Activated naive CD8-positive, alpha-beta T cell treated with anti-CD3 and anti-CD28 coated beads, Interleukin-2, amount 10 ng/mL, durations not matched to agents 7 days and 5 days (primary cell): ENCODE data around the gene PTPN21. TPM values are rescaled to one million over a fixed set of nuclear protein-coding genes. Genes with fewer than 3 reads are reported as not detected.
A peak's percentile ranks its signal among the peaks of the same experiment; 100 is the strongest.
"Not testable (repeated sequence)": the region's sequence is repeated elsewhere in the genome, so short reads cannot be mapped to it uniquely, and the experiment has no call there.

Experiments
- ATAC-seq: fragments of 150-1000 bp; cut with Tn5 transposase; one replicate; pipeline ENCODE4 v1.10.0; 2021; ENCODE audit warnings: low read depth, moderate library complexity
- POLR2A ChIA-PET: fragments of 350-600 bp; sonication (Branson Sonifier 250); formaldehyde crosslinking; loops from one replicate; lab custom pipeline; 2021; ENCODE audit warnings: antibody characterized with exemption; lab: Charles Lee
- DNase-seq: peaks from one replicate; pipeline ENCODE4 v3.0.0; 2021
- H3K27ac Mint-ChIP-seq: one replicate; pipeline ENCODE4 v1.8.0; 2022; ENCODE audit warnings: mild to moderate bottlenecking, mixed read lengths
- H3K27me3 Mint-ChIP-seq: one replicate; pipeline ENCODE4 v1.8.0; 2022; ENCODE audit warnings: mild to moderate bottlenecking, moderate library complexity, mixed read lengths
- H3K36me3 Mint-ChIP-seq: one replicate; pipeline ENCODE4 v1.8.0; 2021; ENCODE audit warnings: mild to moderate bottlenecking, mixed read lengths
- H3K4me1 Mint-ChIP-seq: one replicate; pipeline ENCODE4 v1.8.0; 2021; ENCODE audit warnings: mixed read lengths
- H3K4me3 Mint-ChIP-seq: one replicate; pipeline ENCODE4 v1.8.0; 2022; ENCODE audit warnings: mild to moderate bottlenecking, moderate library complexity, mixed read lengths
- H3K9me3 Mint-ChIP-seq: one replicate; pipeline ENCODE4 v1.8.0; 2021; ENCODE audit warnings: mixed read lengths
- total RNA-seq, 2 experiments: library from RNA; stranded (reverse); gene quantifications; one replicate each; pipeline ENCODE4 v1.2.3, GENCODE V29; 2021

Gene PTPN21
- total RNA-seq, 2 experiments from 2014 or later: not detected

DNA sequence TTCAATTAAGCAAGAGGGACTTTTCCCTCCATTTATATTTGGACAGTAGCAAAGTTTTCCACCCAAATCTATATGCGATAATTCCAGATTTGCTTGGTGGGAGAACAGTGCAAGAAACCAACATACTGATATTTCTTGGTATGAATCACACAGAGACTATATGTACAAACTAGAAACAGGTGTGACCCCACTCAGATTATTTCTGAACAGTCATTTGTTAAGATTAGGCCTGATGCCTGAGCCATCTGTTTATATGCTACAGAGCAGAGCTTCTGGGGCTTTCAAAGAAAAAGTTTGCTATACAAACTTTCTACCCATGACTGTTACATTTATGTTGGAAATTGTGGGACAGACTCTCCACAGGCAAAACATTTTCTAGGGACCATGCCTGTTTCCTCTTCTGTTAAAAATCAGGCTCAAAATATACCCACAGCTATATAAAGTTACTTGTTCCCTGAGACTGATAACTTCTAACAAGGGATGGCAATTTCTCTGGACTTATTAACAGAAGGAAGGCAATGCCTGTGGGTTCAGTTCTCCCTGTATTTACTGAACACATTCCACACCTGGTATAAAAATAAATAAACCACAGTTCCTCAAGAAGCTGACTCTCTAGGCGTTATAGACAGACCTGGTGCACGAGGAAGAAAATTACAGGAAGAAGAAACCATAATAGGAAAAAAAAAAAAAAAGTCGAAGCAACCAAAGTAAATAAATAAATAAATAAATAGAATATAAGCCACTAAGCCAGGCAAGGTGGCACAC lies 8.0 kb downstream of the PTPN21 start:
- Mint-ChIP-seq H3K27me3 (peaks cover 12% of the 10 kb centered on the region), H3K9me3 (no peaks in the 10 kb centered on the region), H3K4me1 (no peaks in the 10 kb centered on the region), H3K27ac (no peak overlapping the region), H3K36me3 (no peaks in the 10 kb centered on the region), H3K4me3 (no peak overlapping the region)
- DNase-seq (no peak), ATAC-seq (no peak)
- POLR2A ChIA-PET: no interaction called here

DNA sequence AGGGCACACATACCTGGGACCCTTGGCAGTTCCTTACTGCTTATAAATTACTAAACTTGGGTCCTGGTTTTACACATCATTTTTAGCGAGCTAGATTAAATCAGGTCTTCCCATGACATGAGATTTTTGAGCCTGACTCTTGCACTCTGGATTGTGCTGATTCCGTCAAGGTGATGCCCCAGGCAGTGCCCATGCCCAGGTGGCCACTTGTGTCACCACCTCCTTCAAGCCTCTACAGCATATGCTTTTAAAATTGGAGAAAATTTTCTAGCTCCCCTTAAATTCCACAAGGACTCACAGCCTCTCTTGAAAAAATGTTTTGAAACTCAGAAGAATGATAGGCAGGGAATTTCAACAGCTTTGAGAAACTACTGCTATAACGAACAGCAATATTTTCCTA lies 9.6 kb downstream of the PTPN21 start:
- Mint-ChIP-seq H3K9me3 (no peaks in the 10 kb centered on the region), H3K4me1 (no peaks in the 10 kb centered on the region), H3K27me3 (peaks cover 7% of the 10 kb centered on the region), H3K27ac (no peak overlapping the region), H3K4me3 (no peak overlapping the region), H3K36me3 (no peaks in the 10 kb centered on the region)
- ATAC-seq (no peak), DNase-seq (no peak)
- POLR2A ChIA-PET: no interaction called here

DNA sequence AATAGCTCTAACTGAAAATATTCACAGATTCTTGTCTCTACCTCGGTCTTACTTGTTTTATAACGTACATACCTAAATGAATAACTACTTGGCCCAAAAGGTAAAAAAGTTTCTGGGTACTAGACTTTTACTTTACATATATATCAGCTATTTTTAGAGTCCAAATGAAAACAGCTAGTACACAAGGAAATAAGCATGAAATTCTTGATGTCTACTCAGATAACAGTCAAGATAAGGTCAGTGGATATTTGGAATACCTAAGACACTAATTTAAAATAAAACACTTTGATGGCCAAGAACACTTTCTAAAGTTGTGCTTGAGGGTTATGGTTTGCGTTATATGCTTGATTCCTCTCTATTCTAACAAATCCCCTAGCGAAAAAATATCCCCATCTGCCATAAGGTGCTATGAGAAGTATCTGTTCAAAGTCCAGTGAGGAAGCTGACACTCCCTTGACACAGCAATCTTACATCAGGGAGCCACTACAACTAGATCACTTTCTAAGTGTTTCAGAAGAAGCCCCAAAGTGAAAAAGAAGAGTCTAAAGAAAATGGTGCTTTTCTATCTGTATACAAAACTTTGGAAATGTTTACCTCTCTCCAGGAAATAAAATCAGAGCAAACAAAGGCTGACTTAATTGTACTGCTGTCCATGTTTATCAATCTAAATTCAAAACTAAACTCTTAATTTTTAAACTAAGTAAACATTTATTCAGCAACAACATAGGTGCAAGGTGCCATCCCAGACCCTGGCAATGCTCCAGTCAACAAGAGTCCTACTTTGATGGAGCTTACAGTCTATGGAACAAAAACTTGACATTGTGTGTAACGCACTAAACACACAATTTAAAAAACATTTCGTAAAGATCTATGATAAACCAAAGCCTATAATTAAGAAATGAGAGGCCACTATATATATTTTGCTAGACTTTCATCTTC lies 11.7 kb downstream of the PTPN21 start:
- no peaks in the 10 kb centered on the region for H3K4me1 Mint-ChIP-seq
- no peak overlapping the region for H3K27ac Mint-ChIP-seq
- DNase-seq: no peak
- no peaks in the 10 kb centered on the region for H3K36me3 Mint-ChIP-seq
- H3K27me3 Mint-ChIP-seq: peaks cover 9% of the 10 kb centered on the region
- POLR2A ChIA-PET: no interaction called here
- H3K9me3 Mint-ChIP-seq: no peaks in the 10 kb centered on the region
- H3K4me3 Mint-ChIP-seq: no peak overlapping the region
- ATAC-seq: no peak

DNA sequence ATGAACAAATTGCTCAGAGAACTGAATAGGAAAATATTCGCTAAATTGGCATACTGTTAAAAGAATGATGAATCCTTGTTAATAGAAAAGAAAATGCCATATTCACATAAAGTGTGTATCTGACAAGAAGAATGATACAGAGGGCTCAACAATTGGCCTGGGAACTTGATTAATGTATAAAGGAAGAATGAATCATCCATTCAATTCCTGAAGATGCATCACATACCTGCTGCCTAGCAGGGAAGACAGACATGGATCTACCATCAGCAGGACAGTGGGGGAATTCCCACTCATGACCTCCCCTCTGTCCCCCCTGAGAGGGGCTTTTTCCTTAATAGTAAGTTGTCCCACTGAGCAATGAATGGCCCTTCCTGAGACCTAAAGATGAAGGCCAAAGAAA lies 13.5 kb downstream of the PTPN21 start:
- DNase-seq: no peak
- ATAC-seq: no peak
- Mint-ChIP-seq H3K36me3 (no peaks in the 10 kb centered on the region), H3K27ac (no peak overlapping the region), H3K4me3 (no peak overlapping the region), H3K4me1 (no peaks in the 10 kb centered on the region), H3K27me3 (peaks cover 7% of the 10 kb centered on the region), H3K9me3 (no peaks in the 10 kb centered on the region)
- POLR2A ChIA-PET: no interaction called here

DNA sequence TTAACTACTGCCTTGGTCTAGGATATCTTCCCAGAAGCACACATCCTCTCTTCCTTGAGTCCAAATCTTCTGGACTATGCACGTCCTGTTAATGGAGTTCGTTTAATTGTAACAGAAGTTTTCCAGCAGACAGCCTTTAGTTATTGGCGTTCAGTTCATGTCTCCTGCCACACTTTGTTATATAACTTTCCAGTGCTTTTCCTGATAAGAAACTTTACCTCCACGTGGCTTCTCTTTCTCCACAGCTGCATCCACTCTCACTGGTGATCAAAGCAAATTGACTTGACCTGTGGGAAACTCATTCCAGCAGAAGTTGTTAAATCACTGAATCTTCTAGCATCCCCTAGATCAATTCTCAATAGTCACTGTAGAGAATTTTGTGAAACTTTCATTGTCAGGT lies 19.0 kb downstream of the PTPN21 start:
- no peaks in the 10 kb centered on the region for H3K36me3 Mint-ChIP-seq
- H3K4me1 Mint-ChIP-seq: no peaks in the 10 kb centered on the region
- H3K27me3 Mint-ChIP-seq: peaks cover 11% of the 10 kb centered on the region
- no peak for DNase-seq
- no peaks in the 10 kb centered on the region for H3K9me3 Mint-ChIP-seq
- H3K4me3 Mint-ChIP-seq: no peak overlapping the region
- H3K27ac Mint-ChIP-seq: no peak overlapping the region
- no peak for ATAC-seq
- POLR2A ChIA-PET: no interaction called here

DNA sequence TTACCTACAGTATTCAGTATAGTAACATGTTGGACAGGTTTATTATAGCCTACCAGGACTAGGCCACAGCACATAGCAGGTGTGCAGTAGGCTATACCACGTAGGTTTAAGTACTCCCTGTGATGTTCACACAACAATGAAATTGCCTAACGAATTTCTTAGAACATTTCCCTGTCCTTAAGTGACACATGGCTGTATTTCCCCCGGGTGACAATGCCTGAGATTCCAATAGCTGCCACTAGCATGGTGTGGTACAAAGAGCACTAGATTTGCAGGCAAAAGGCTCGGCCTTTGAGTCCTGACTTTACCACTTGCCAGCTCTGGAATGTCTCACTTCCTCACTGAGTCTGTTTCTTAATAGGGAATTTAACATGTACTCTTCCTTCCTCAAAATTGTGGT lies 19.7 kb downstream of the PTPN21 start:
- no peak for ATAC-seq
- DNase-seq: no peak
- Mint-ChIP-seq H3K4me1 (no peaks in the 10 kb centered on the region), H3K4me3 (no peak overlapping the region), H3K27ac (no peak overlapping the region), H3K27me3 (peaks cover 11% of the 10 kb centered on the region), H3K36me3 (no peaks in the 10 kb centered on the region), H3K9me3 (peaks cover 3% of the 10 kb centered on the region)
- POLR2A ChIA-PET: no interaction called here

DNA sequence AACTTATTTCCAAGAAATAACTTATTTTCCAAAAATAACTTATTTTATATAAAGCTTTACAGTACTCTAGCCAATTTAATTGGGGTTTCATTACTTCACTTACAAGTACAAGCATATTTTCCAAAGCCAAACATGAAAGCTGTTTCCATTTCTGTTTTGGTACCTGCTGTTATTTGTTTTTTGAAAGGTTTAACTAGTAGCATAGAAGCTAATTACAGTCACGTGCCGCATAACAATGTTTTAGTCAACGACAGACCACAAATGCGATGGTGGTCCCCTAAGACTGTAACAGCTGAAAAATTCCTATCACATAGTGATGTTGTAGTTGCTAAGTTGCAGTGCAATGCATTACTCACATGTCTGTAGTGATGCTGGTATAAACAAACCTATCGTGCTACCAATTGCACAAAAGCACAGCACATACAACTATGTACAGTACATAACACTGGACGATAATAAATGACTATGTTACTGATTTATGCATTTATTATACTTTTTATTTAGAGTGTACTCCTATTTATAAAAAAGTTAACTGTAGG lies 21.7 kb downstream of the PTPN21 start:
- ATAC-seq (no peak), DNase-seq (no peak)
- H3K9me3 Mint-ChIP-seq: peaks cover 5% of the 10 kb centered on the region
- H3K4me1 Mint-ChIP-seq: no peaks in the 10 kb centered on the region
- H3K4me3 Mint-ChIP-seq: no peak overlapping the region
- H3K27ac Mint-ChIP-seq: no peak overlapping the region
- peaks cover 7% of the 10 kb centered on the region for H3K27me3 Mint-ChIP-seq
- POLR2A ChIA-PET: no interaction called here
- no peaks in the 10 kb centered on the region for H3K36me3 Mint-ChIP-seq

DNA sequence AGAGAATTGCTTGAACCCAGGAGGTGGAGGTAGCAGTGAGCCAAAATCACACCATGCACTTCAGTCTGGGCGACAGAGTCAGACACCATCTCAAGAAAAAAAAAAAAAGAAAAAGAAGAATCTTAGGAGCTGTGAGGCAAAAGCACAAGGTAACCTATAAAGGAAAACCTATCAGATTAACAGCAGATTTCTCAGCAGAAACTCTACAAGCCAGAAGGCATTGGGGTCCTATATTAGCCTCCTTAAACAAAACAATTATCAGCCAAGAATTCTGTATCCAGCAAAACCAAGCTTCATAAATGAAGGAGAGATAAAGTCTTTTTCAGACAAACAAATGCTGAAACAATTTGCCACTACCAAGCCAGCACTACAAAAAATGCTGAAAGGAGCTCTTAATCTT lies 24.9 kb downstream of the PTPN21 start:
- H3K4me3 Mint-ChIP-seq, POLR2A ChIA-PET, ATAC-seq, DNase-seq, H3K27ac Mint-ChIP-seq, H3K36me3 Mint-ChIP-seq, H3K9me3 Mint-ChIP-seq, H3K4me1 Mint-ChIP-seq: not testable (repeated sequence)
- peaks cover 15% of the 10 kb centered on the region for H3K27me3 Mint-ChIP-seq

DNA sequence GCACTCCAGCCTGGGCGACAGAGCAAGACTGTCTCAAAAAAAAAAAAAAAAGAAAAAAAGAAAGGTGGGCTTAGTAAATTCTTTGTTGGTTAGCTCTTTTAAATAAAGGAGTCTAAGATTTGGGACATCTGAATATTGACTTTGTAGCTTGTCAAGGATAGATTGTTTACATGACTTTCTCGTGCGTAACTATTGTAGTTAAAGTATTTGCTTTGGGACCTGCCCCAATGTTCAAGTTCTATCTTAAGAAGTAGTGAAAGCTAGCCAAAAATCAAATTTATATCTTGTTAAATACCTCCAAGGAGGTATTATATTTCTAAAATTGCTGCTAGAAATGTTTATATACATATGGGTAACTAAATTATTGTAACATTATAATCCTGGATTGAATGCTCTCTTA lies 32.4 kb downstream of the PTPN21 start:
- Mint-ChIP-seq H3K27ac (no peak overlapping the region), H3K4me1 (no peaks in the 10 kb centered on the region), H3K9me3 (no peaks in the 10 kb centered on the region), H3K4me3 (no peak overlapping the region), H3K27me3 (peaks cover 21% of the 10 kb centered on the region), H3K36me3 (no peaks in the 10 kb centered on the region)
- ATAC-seq: no peak
- POLR2A ChIA-PET: no interaction called here
- no peak for DNase-seq

DNA sequence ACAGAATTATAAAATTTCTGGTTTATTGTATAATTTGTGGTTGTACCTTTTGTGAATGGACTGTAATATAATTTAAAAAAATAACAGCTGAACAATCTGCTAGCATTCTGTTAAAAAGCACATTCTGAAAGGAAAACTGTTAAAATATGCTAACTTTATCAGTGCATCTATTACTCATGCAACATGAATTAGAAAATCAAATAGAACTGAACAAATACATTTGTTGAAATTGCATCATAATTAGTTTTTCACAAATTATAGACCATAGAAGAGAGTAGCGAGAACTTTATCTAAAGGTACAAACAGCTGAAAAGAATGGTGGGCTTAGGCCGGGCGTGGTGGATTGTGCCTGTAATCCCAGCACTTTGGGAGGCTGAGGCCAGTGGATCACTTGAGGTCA lies 33.0 kb downstream of the PTPN21 start:
- ATAC-seq (no peak), DNase-seq (no peak)
- POLR2A ChIA-PET: no interaction called here
- Mint-ChIP-seq H3K36me3 (no peaks in the 10 kb centered on the region), H3K27ac (no peak overlapping the region), H3K9me3 (no peaks in the 10 kb centered on the region), H3K27me3 (peaks cover 18% of the 10 kb centered on the region), H3K4me1 (peaks cover 2% of the 10 kb centered on the region), H3K4me3 (no peak overlapping the region)

DNA sequence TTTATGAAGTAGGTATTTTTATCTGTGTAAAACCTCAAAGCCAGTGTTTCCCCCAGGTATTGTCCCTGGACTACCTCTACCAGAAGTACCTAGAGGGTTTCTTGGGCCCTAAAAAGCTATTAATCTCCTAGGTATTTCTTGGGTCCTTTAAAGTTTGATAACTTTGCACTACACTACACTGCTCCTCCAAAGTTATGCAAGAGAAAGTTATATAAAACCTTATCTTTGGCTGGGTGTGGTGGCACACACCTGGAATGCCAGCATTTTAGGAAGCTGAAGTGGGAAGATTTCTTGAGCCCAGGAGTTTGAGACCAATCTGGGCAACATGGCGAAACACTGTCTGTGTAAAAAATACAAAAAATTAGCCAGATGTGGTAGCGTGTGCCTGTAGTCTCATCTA lies 34.9 kb downstream of the PTPN21 start:
- ATAC-seq: no peak
- POLR2A ChIA-PET: no interaction called here
- H3K9me3 Mint-ChIP-seq: no peaks in the 10 kb centered on the region
- no peak for DNase-seq
- H3K36me3 Mint-ChIP-seq: no peaks in the 10 kb centered on the region
- H3K27ac Mint-ChIP-seq: no peak overlapping the region
- H3K4me1 Mint-ChIP-seq: peaks cover 3% of the 10 kb centered on the region
- peaks cover 20% of the 10 kb centered on the region for H3K27me3 Mint-ChIP-seq
- no peak overlapping the region for H3K4me3 Mint-ChIP-seq

DNA sequence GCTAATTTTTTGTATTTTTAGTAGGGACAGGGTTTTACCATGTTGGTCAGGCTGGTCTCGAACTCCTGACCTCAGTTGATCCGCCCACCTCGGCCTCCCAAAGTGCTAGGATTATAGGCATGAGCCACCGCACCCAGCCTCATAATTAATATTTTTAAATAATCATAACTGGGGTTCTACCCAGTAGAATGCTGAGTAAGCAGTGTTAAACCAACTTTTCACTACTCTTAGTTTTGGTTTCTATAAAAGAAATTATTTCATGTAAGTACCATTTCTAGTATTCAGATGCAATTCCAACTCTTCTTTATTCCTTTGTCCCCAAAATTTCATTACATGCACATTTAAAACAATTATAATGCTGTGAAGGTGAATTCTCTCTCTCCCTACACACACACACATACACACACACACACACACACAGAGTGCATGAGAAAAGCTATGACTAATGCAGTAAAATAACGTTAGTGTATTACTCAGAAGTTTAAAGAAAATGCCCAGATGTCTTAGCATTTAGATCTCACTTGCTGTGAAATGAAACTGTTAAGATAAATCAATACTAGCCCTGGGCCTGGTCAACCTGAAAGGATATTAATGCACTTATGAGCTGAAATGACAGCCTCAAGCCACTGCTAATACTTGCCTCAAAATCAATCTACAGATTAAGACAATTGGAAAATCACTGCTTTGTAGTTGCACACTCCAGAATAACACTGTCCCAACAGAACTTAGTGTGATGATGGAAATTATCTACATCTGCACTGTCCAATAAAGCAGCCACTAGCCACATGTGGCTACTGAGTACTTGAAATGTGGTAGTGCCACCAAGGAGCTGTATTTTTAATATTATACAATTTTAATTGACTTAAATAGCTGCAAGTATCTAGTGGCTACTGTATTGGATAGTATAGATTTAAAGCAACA lies 36.0 kb downstream of the PTPN21 start:
- no peaks in the 10 kb centered on the region for H3K9me3 Mint-ChIP-seq
- H3K4me3 Mint-ChIP-seq: no peak overlapping the region
- H3K36me3 Mint-ChIP-seq: no peaks in the 10 kb centered on the region
- peaks cover 3% of the 10 kb centered on the region for H3K4me1 Mint-ChIP-seq
- no peak for ATAC-seq
- H3K27ac Mint-ChIP-seq: no peak overlapping the region
- POLR2A ChIA-PET: no interaction called here
- no peak for DNase-seq
- peaks cover 20% of the 10 kb centered on the region for H3K27me3 Mint-ChIP-seq

DNA sequence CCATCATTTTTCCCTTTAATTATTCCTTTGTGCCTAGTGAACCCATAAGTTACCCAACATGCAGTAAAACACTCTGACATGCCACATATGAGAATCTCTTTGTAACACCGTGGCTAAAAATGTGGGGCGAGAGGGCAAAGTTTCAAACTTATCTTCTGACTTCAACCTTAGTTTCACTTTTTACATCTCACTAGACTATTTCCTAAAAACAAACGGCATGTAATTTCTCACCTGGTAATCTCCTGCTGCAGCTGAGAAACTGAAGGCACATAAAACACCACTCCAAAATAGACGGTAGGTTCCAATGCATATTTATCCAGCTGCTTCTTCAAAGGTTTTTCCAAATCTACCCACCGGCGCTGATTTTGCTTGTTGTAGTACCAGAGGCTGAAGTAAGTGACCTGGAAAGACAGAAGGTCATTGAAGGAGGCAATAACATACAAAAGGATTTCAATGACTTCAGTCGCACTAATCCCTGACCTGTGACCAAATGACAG lies 37.9 kb downstream of the PTPN21 start:
- DNase-seq (no peak), ATAC-seq (no peak)
- no peaks in the 10 kb centered on the region for H3K9me3 Mint-ChIP-seq
- peaks cover 19% of the 10 kb centered on the region for H3K27me3 Mint-ChIP-seq
- peak overlapping the region; percentile 11 for H3K4me3 Mint-ChIP-seq
- H3K27ac Mint-ChIP-seq: no peak overlapping the region
- H3K36me3 Mint-ChIP-seq: no peaks in the 10 kb centered on the region
- peaks cover 3% of the 10 kb centered on the region for H3K4me1 Mint-ChIP-seq
- POLR2A ChIA-PET: no interaction called here
